WTC11 (cell line): ENCODE measurements around the gene IFRD2. TPM values are rescaled to one million over a fixed set of nuclear protein-coding genes. Genes with fewer than 3 reads are reported as not detected.
A peak's percentile ranks its signal among the peaks of the same experiment; 100 is the strongest.

ENCODE experiments used
- AFF4 ChIP-seq: sonication (generic); formaldehyde crosslinking; IDR thresholded peaks from 2 replicates; pipeline ENCODE4 v1.8.1; 2023; ENCODE audit warnings: mild to moderate bottlenecking, missing genetic modification reagents, borderline replicate concordance
- ARID4B ChIP-seq: sonication (generic); formaldehyde crosslinking; IDR thresholded peaks from 2 replicates; pipeline ENCODE4 v1.8.0; 2023; ENCODE audit warnings: missing genetic modification reagents, mild to moderate bottlenecking, borderline replicate concordance
- CREB1 ChIP-seq: sonication (generic); formaldehyde crosslinking; IDR thresholded peaks from 2 replicates; pipeline ENCODE4 v1.8.0; 2023; ENCODE audit warnings: mild to moderate bottlenecking, missing genetic modification reagents
- EMX1 ChIP-seq: fragments of 250-450 bp; sonication (Bioruptor Pico); IDR thresholded peaks from 2 replicates; pipeline ENCODE4 v1.8.0; 2021; ENCODE audit warnings: mild to moderate bottlenecking
- ERG ChIP-seq: fragments of 250-450 bp; sonication (Bioruptor Pico); IDR thresholded peaks from 2 replicates; pipeline ENCODE4 v1.8.0; 2021; ENCODE audit warnings: mild to moderate bottlenecking
- FOXJ3 ChIP-seq: sonication (generic); formaldehyde crosslinking; IDR thresholded peaks from 2 replicates; pipeline ENCODE4 v1.9.0; 2021; ENCODE audit warnings: missing genetic modification reagents, mild to moderate bottlenecking, borderline replicate concordance
- IRF1 ChIP-seq: sonication (generic); formaldehyde crosslinking; IDR thresholded peaks from 2 replicates; pipeline ENCODE4 v1.8.0; 2023; ENCODE audit warnings: missing genetic modification reagents
- JAZF1 ChIP-seq: fragments of 250-450 bp; sonication (Bioruptor Pico); IDR thresholded peaks from 2 replicates; pipeline ENCODE4 v1.9.0; 2021; ENCODE audit warnings: moderate library complexity, mild to moderate bottlenecking, inconsistent platforms
- JUN ChIP-seq: sonication (generic); formaldehyde crosslinking; IDR thresholded peaks from 2 replicates; pipeline ENCODE4 v1.8.0; 2023; ENCODE audit warnings: mild to moderate bottlenecking, missing genetic modification reagents
- MLX ChIP-seq: sonication (generic); formaldehyde crosslinking; IDR thresholded peaks from 2 replicates; pipeline ENCODE4 v1.8.1; 2023; ENCODE audit warnings: mild to moderate bottlenecking, missing genetic modification reagents, moderate library complexity
- MXD4 ChIP-seq: fragments of 250-450 bp; sonication (Bioruptor Pico); IDR thresholded peaks from 2 replicates; pipeline ENCODE4 v1.8.0; 2021; ENCODE audit warnings: mild to moderate bottlenecking, moderate library complexity, borderline replicate concordance
- NFYB ChIP-seq: sonication (generic); formaldehyde crosslinking; conservative IDR thresholded peaks from 2 replicates; pipeline ENCODE4 v1.8.0; 2022; ENCODE audit warnings: low read depth, missing genetic modification reagents
- NR2C2 ChIP-seq: sonication (generic); formaldehyde crosslinking; IDR thresholded peaks from 2 replicates; pipeline ENCODE4 v1.8.0; 2022; ENCODE audit warnings: mild to moderate bottlenecking, missing genetic modification reagents
- PREB ChIP-seq: sonication (generic); formaldehyde crosslinking; IDR thresholded peaks from 2 replicates; pipeline ENCODE4 v1.8.1; 2022; ENCODE audit warnings: mild to moderate bottlenecking, missing genetic modification reagents, moderate library complexity, borderline replicate concordance
- PRRX2 ChIP-seq: fragments of 250-450 bp; sonication (Bioruptor Pico); IDR thresholded peaks from 2 replicates; pipeline ENCODE4 v1.8.0; 2021; ENCODE audit warnings: mild to moderate bottlenecking
- SMAD4 ChIP-seq: sonication (generic); formaldehyde crosslinking; IDR thresholded peaks from 2 replicates; pipeline ENCODE4 v1.8.0; 2022; ENCODE audit warnings: mild to moderate bottlenecking, missing genetic modification reagents
- TEAD1 ChIP-seq: sonication (generic); formaldehyde crosslinking; IDR thresholded peaks from 2 replicates; pipeline ENCODE4 v1.8.0; 2022; ENCODE audit warnings: mild to moderate bottlenecking, missing genetic modification reagents
- TEAD4 ChIP-seq: sonication (generic); formaldehyde crosslinking; IDR thresholded peaks from 2 replicates; pipeline ENCODE4 v1.8.0; 2022; ENCODE audit warnings: mild to moderate bottlenecking, missing genetic modification reagents
- ZBTB21 ChIP-seq: sonication (generic); formaldehyde crosslinking; IDR thresholded peaks from 2 replicates; pipeline ENCODE4 v1.8.1; 2023; ENCODE audit warnings: mild to moderate bottlenecking, missing genetic modification reagents, borderline replicate concordance
- ZNF219 ChIP-seq: sonication (generic); formaldehyde crosslinking; IDR thresholded peaks from 2 replicates; pipeline ENCODE4 v1.8.0; 2023; ENCODE audit warnings: missing genetic modification reagents, mild to moderate bottlenecking, borderline replicate concordance
- ZNF281 ChIP-seq: sonication (generic); formaldehyde crosslinking; IDR thresholded peaks from 2 replicates; pipeline ENCODE4 v1.8.0; 2023; ENCODE audit warnings: mild to moderate bottlenecking, missing genetic modification reagents
- ZNF416 ChIP-seq: fragments of 250-450 bp; sonication (Bioruptor Pico); IDR thresholded peaks from 2 replicates; pipeline ENCODE4 v1.9.0; 2021; ENCODE audit warnings: mild to moderate bottlenecking, inconsistent platforms
- ZNF423 ChIP-seq: fragments of 250-450 bp; sonication (Bioruptor Pico); IDR thresholded peaks from 2 replicates; pipeline ENCODE4 v2.1.2; 2022; ENCODE audit warnings: mild to moderate bottlenecking, moderate library complexity
- ZNF671 ChIP-seq: fragments of 250-450 bp; sonication (Bioruptor Pico); IDR thresholded peaks from 2 replicates; pipeline ENCODE4 v1.8.0; 2021; ENCODE audit warnings: mild to moderate bottlenecking
- total RNA-seq: library from RNA; stranded (reverse); gene quantifications from 3 replicates; pipeline ENCODE4 v1.2.3, GENCODE V29; 2021
- TF ChIP-seq, protein P1 (sequence below): sonication (generic); formaldehyde crosslinking; IDR thresholded peaks from 2 replicates; pipeline ENCODE4 v1.8.1; 2022; ENCODE audit warnings: low read depth, missing genetic modification reagents, borderline replicate concordance

The IFRD2 gene
- total RNA-seq, 1 experiment from 2014 or later = 92.0 TPM

- TF ChIP-seq AFF4 (CRISPR knock-in tag) (no peak), ZNF671 (CRISPR knock-in tag) (no peak), ERG (CRISPR knock-in tag) (no peak), EMX1 (CRISPR knock-in tag) (no peak), CREB1 (CRISPR knock-in tag) (no peak), TEAD4 (CRISPR knock-in tag) (no peak), ZNF219 (CRISPR knock-in tag) (no peak), NR2C2 (CRISPR knock-in tag) (no peak), PREB (CRISPR knock-in tag) (no peak), FOXJ3 (CRISPR knock-in tag) (no peak), ARID4B (CRISPR knock-in tag) (no peak), TEAD1 (CRISPR knock-in tag) (peak; percentile 85; the same call in 1 of the 2 replicates), SMAD4 (CRISPR knock-in tag) (no peak), ZNF281 (CRISPR knock-in tag) (peak; percentile 97), PRRX2 (CRISPR knock-in tag) (no peak), JUN (CRISPR knock-in tag) (no peak), ZNF423 (peak; percentile 60; the same call in 1 of the 2 replicates), JAZF1 (CRISPR knock-in tag) (no peak), NFYB (CRISPR knock-in tag) (no peak), IRF1 (CRISPR knock-in tag) (no peak), MXD4 (CRISPR knock-in tag) (no peak), ZBTB21 (CRISPR knock-in tag) (no peak), MLX (CRISPR knock-in tag) (no peak), ZNF416 (no peak)
- TF ChIP-seq, protein P1, sequence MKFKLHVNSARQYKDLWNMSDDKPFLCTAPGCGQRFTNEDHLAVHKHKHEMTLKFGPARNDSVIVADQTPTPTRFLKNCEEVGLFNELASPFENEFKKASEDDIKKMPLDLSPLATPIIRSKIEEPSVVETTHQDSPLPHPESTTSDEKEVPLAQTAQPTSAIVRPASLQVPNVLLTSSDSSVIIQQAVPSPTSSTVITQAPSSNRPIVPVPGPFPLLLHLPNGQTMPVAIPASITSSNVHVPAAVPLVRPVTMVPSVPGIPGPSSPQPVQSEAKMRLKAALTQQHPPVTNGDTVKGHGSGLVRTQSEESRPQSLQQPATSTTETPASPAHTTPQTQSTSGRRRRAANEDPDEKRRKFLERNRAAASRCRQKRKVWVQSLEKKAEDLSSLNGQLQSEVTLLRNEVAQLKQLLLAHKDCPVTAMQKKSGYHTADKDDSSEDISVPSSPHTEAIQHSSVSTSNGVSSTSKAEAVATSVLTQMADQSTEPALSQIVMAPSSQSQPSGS (CRISPR knock-in tag) = no peak
These were observed 51.1 kb downstream of the IFRD2 start (continued) for GRCh38 chr3:50241163-50241562.
